Gastrocnemius medialis (tissue), 4 donors: ENCODE results near the gene CAMK1.

Experiments
- POLR2A ChIP-seq, 2 donors: fragments of 450-650 bp; IDR thresholded peaks; one replicate each; pipeline ENCODE4 v1.6.1; 2017; ENCODE audit warnings: antibody characterized with exemption in 2 of 2, mild to moderate bottlenecking in 2 of 2, moderate library complexity in 2 of 2
- TF ChIP-seq, protein P1 (sequence below), 5 experiments: fragments of 450-650 bp in 3 of 5; fragments of 200-600 bp in 2 of 5; sonication (generic) in 2 of 5; IDR thresholded peaks in 4 of 5; conservative IDR thresholded peaks in 1 of 5; 1 replicate in 4 of 5; 2 replicates in 1 of 5; pipeline ENCODE4 v1.5.1; 2016 to 2019; ENCODE audit warnings: antibody characterized with exemption in 5 of 5, mild to moderate bottlenecking in 3 of 5, moderate library complexity in 3 of 5

DNA sequence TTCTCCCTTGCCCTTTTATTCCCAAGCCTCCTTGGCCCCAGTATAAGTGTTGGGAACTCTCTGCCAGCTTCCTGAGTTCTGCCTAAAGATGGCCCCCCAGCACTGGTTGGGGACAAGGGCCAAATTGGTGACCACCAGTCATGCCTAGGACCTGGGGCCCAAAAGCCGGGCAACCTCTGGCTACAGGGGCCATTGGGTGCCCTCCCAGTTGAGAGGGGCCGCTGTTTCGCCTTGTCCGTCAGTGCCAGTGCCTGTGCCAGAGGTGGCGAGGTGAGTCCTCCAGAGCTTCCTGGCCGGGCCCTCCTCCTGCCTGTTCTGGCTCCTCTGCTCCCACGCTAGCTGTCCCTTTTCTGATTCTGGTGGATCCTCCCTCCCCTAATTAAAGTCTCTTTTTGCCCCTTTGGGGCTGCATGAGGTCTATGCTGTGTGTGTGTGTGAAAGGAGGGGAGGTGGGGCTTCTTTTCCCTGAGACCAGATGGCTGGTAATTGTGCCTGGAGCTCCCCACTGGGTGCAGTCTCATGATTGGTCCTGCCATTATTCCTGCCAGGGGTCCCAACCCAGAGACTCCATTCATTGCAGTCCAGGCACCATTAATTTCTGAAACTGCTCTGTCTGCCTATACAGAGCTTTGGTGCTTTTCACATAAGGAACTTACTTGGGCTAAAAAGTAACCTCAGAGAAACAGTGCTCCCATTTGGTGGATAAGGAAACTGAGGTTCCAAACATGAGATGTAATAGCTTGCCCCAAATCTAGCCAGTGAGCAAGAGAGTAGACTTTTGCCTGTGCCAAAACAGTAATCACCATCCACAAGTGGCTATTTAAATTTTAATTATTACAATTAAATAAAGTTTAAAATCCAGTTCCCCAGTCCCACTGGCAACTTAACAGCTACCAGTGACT, 37.2 kb upstream of the CAMK1 start:
- TF ChIP-seq, protein P1, sequence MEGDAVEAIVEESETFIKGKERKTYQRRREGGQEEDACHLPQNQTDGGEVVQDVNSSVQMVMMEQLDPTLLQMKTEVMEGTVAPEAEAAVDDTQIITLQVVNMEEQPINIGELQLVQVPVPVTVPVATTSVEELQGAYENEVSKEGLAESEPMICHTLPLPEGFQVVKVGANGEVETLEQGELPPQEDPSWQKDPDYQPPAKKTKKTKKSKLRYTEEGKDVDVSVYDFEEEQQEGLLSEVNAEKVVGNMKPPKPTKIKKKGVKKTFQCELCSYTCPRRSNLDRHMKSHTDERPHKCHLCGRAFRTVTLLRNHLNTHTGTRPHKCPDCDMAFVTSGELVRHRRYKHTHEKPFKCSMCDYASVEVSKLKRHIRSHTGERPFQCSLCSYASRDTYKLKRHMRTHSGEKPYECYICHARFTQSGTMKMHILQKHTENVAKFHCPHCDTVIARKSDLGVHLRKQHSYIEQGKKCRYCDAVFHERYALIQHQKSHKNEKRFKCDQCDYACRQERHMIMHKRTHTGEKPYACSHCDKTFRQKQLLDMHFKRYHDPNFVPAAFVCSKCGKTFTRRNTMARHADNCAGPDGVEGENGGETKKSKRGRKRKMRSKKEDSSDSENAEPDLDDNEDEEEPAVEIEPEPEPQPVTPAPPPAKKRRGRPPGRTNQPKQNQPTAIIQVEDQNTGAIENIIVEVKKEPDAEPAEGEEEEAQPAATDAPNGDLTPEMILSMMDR (IDR thresholded peaks at IDR 0.05 in 4 of 5, conservative IDR thresholded peaks at IDR 0.05 in 1 of 5) = no peak
- TF ChIP-seq POLR2A (IDR thresholded peaks at IDR 0.05) = no peak
